ENCODE data around the gene NIPA2.

Gene NIPA2

DNA sequence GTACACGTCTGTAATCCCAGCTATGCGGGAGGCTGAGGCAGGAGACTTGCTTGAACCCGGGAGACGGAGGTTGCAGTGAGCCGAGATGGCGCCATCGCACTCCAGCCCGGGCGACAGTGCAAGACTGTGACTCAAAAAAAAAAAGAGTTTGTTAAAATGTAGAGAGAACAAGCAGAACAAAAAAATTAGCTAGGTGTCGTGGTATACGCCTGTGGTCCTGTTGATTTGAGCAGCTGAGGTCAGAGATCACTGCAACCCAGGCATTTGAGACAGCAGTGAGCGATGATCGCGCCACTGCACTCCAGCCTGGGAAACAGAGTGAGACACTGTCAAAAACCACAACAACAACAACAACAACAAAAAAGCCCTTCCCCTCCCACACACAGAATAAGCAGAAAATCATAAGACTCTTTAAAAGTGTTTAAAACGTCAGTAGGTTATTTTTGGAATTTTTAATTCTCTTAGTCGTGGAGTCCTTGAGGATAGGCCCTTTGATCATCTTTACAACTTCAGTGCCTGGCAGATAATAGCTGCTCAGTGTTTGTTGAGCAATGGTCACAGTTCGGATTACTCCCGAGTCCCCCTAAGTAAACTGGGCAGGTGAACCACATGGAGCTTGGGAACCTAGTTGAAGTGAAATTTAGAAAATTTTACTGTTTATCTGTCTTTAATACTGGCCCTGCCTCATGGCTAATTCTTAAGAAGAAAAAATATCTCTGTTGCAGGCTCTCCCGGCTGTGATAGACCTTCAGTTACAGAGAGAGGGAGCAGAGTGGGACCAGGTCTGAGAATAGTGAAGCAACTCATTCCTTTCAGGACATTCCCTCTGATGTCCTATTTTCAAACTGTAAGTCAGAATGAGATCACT, 6.2 kb downstream of the NIPA2 start:
- DNase-seq = no peak

DNA sequence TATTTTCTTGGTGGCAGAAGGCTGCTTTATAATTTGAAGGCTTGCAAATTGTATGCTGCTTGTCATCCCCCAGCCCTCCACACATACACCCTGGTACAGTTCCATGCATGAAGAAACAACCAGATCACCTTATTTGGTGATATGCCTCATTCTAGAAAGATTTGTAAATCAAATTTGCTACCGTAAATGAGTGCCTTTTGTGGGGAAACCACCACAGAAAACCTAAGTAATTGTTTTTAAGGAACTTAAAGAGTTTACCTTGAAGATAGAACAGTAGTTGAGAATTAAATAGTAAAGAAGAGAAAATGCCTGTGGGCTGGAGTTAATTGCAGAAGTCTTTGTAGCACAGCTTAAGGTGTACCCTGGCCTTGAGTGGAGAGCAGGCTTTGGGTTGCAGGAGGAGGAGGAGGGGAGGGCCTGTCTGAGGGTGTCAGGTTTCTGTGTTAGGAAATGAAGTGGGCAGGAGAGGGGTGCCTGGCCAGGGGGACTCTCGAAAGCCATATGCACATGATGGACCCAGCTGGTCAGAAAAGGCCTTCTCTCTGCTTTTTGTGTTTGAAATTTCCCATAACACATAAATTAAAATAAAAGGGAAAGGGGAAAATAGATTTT, 6.9 kb downstream of the NIPA2 start:
- no peak for DNase-seq

DNA sequence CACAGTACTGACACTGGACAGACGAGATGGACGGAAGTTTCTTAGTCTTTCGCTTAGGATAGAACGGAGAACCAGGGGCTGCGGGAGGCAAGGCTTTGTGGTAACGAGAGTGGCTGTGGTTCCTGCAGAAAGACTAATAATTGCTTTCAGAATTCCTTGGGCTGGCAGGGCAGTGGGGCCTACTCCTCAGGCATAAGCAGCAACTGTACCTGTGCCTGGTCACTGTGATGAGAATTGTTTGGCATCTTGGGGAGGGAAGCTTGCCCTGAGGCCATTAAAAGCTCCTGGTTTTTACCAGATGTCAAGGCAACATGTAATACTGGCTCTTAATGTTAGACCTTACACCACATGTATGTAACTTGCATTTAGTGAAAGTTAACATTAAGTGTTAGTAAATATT, 7.6 kb downstream of the NIPA2 start:
- no peak for DNase-seq

DNA sequence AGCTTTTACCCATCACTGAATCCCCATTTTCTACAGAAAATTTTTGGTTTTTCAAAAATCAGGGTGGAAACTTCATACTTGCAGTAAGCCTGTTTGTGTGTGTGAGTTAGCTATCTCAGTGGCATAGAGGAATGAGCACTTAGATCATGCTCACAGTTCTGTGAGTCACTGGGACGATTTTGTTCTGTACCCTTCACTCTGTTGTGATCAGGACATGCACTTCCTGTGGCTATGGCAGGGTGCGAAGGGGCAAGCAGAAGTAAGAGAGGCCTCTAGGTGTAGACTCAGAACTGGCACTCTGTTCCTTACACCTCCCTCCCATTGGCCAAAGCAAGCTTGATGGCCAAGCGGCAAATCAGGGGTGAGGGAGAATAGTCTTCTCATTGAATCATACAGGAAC, 11.6 kb downstream of the NIPA2 start:
- DNase-seq = no peak

DNA sequence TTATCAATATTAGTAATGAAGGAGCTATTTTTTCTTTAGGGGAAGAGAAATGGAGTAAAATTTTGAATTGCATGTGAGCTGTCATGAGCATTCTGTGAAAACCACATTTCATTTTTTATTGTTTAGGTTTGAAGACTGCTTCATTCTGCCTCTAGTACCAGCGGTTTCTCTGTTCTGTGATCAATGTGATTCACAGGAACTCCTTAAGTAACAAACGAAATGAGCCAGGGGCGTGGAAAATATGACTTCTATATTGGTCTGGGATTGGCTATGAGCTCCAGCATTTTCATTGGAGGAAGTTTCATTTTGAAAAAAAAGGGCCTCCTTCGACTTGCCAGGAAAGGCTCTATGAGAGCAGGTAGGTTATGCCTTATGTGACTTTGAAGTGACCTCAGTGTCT, 13.0 kb downstream of the NIPA2 start:
- no peak for DNase-seq

DNA sequence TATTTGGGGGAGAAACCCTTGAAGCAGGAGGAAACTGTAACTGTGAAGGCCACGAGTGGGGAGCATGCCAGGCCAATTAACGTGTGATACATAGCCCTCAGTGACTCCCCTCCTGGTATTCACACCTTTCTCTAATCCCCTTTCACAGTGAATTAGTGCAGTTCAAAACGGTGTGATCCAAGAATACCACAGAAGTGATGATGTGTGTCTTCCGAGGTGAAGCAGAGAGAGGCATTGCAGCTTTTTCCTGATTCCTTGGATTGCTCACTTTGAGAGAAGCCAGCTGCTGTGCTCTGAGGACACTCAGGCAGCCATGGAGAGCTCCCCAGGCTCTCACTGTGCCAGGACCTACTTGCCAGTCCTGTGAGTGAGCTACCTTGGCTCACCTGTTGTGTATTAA, 17.3 kb downstream of the NIPA2 start:
- no peak for DNase-seq

DNA sequence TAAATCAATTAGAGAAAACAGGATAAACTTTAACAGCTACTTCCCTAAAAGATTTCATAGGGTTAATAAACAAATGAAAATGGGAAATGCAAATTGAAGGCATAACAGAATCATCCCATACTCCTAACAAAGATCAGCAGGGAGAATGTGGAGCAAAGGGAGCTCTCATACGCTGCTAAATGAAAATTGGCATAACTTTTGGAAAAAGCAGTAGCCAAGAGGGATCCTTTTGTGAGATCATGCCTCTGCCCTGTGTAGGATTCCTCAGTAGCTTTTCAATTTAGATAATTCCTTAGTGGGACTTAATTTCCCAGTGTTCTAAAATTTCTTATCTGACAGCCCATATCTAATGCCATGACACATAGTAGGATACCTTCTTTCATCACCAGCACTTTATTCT, 18.2 kb downstream of the NIPA2 start:
- DNase-seq = no peak

DNA sequence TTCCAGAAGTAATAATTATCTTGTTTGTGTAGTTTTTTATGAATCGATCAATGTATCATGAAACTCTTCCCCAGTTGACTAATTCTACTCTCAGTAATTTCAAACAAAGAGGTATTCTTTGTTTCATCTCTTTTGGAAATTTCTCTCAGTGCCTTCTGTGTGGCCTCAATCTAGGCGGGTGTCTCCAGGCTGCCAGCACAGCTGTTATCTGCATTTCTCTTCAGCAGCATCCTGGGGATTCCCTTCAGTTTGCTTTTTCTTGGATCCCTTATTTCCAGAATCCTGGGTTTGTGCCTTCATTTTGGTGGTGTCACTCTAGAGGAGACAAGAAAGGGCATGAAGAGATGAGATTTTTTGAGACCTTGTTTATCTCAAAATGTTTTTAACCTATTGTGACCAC, 22.7 kb downstream of the NIPA2 start:
- no peak for DNase-seq

DNA sequence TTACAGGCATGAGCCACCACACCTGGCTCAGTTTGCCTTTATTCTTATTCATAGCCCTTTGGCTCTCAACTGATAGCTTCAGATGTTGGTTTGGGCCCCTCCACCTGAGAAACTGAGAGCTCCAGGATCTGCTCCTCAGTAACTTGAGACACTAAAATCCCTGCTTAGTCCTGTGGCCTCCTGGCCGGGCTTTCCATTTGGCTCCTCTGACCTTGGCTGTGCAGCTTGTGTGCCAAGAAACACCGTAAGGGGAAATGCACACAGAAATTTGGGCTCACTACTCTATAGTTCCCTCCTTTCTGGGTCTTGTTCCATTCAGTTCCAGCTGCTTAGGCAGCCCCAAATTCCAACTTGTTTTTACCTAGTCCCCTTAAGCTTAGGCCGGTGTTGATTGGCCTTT, 24.9 kb downstream of the NIPA2 start:
- DNase-seq = no peak

DNA sequence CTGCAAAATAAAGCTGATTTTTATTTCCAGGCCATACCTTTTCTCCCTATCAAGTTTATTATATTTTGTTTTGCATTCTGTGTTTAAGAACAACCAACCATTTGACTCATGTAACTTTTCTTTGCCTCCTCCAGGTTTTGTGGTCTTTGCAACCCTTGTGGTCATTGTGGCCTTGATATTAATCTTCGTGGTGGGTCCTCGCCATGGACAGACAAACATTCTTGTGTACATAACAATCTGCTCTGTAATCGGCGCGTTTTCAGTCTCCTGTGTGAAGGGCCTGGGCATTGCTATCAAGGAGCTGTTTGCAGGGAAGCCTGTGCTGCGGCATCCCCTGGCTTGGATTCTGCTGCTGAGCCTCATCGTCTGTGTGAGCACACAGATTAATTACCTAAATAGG, 27.6 kb downstream of the NIPA2 start:
- DNase-seq = no peak

DNA sequence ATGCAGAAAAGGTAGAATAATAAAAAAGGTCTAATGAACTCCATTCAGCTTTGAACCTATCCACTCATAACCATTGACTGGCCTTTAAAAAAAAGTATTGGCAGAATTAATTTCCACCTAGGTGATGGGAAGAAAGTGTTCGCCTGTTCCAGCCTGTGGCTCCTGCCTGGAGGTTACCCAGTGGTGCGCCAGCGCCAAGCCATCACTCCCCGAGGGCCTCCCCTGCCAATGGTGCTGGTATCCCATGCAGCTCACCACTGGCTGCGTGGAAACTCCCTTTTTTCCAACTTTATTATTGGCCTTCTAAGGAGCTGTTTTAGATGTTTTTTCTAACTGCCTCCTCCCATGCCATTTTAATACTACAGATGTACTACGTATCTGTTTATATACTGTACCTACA, 29.4 kb downstream of the NIPA2 start:
- no peak for DNase-seq

DNA sequence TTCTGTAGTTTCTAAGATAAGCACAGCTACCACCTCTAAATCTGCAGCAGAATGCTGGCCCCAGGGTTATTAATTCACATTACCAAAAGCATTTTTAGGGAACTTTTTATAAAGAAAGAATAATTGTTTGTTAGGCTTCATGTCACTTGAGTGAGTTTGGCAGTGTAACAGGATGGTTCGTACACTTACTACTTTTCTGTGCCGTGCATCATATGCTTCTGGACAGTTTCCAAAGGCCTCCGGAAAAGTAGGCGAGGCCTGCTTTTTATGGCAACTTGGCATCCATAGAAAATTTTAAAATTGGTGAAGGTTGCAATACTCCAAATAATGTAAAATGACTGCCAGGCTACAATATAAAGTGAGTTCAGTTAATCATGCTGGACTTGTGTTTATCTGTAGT, 30.0 kb downstream of the NIPA2 start:
- no peak for DNase-seq

DNA sequence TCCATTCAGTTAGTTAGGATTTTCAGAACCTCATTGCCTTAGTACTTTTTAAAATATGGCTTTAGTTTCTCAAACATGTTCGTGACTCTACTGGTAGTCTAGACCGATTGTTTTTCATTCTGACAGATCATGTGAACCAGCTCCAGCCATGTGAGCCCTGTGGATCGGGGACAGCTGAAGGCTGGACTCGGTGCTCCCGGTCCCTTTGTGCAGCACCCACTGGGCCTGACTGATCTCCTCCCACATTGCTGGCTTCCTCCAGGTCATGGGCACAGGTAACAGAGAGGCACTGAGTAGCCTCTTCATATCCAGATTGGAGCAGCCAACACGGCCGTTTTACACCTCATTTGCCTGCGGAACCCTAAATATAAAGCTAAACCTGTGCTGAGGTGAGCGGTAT, 30.5 kb downstream of the NIPA2 start:
- DNase-seq = no peak

DNA sequence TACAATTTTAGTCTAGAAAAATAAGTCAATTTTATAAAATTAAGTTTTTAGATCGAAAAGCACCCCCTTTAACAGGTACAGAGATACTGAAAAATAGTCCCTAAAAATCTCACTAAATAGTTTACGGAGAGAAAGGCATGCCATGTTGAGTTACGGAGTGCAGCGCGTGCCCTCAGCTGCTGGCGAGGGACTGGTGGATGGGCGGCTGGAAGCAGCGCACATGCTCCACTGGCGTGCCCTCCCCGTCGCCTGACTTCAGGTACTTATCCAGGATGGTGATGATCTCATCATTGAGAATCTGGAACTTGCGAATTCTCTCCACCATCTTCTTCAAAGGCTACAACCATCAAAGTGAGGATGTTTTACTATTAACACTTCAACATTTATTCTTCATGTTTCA, 31.4 kb downstream of the NIPA2 start:
- DNase-seq = no peak

DNA sequence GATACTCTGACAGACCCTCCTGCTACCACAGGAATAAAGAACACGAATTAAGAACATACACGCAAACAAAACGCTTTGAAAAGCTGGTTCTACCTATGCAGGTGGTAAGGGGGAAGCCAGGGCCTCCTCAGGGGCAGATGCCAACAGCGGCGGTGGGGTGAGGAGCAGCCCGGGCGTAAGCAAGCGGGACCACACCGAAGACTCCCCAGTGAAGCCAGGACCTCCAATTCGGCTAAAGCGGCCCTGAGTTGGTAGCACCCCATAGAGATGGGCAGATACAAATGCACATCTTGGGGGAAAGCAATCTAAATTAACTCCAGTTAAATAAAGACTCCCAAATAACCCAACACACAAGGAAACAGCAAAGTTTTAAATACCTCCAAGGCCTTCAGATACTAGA, 32.4 kb downstream of the NIPA2 start:
- DNase-seq = no peak

DNA sequence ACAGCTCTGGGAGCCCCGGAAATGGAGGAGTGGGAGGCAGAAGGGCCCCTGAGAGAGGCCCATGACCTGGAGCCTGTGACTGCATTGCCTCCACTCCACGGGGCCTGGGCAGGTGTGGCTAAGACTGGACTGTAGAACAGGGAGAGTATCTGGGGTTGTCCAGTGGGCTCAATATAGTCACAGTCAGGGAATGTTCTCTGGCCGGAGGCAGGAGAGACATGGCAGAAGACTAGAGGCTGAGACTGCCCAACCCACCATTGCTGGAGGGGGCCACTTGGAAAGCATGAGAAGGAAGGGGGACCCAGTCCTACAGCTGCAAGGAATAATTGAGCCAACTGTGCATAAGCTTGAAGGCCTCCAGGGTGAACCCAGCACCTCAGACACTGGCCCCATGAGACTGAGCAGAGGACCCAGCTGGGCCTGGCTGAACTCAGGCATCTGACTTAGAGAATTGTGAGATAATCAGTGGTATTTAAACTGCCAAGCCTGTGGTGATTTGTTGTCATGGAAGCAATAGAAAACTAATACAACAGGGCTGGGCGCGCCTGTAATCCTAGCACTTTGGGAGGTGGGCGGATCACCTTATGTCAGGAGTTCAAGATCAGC, 33.1 kb downstream of the NIPA2 start:
- DNase-seq = no peak

DNA sequence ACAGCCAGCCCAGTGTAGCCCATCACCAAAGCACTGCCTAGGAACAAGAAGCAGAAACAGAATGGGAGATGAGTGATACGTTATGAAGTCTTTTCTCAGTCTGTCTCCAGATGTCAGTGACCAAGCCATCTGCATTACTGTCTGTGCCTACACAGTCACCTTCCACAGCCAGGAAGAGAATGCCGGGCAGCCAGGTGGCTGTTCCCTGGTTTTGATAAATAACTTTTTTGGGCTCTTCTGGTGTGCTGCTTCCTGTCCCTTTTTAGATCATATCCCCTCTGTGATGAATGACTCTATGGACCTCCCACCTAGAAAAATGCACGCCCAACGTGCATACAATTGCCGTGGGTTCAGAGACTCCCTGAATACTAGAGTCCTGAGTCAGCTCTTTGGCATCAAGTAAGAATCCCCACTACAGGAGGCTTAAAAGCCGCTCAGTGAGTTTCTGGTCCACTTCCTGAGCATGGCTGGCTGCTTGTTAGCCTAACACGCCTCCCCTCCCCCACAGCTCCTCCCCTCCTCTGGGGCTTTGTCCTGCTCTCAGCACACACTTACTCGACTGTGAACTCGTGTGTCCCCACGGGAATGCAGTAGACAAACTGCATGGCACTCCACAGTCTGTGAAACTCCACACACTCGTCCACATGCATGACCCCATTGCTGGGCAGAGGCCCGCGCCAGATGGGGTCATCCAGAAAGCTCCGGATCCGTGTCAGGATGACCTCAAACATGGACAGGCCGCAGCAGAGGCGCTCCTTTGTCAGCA, 34.7 kb downstream of the NIPA2 start:
- DNase-seq = no peak

DNA sequence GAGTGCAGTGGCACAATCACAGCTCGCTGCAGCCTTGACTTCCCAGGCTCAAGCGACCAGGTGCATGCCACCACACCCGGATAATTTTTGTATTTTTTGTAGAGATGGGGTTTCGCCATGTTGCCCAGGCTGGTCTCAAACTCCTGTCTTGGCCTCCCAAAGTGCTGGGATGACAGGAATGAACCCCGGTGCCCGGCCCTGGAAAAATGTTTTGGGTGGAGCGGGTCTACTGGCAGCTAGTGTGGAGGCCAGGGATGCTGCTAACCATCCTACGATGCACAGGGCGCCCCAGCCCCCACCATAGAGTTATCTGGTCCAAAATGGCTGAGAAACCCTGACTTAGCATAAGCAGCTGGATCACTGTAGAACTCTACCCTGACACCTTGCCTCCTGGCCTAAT, 35.4 kb downstream of the NIPA2 start:
- no peak for DNase-seq

DNA sequence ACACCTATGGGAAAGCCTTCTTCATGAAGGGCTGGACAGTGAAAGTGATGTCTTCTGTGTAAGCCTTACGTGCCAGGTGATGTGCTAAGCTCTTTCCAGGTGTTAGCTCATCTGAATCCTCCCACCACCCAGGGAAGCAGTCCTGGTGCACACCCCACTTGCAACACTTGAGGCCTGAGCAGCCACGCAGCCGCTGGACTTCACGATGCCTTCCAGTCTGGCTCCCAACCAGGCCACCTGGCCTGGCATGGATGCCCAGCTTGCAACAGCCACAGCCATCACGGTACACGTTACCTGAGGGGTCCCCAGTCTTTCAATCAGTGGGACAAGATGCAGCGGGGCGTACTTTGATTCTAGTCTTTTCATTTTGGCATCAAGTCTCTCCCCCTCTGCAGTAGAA, 35.8 kb downstream of the NIPA2 start:
- DNase-seq = no peak

DNA sequence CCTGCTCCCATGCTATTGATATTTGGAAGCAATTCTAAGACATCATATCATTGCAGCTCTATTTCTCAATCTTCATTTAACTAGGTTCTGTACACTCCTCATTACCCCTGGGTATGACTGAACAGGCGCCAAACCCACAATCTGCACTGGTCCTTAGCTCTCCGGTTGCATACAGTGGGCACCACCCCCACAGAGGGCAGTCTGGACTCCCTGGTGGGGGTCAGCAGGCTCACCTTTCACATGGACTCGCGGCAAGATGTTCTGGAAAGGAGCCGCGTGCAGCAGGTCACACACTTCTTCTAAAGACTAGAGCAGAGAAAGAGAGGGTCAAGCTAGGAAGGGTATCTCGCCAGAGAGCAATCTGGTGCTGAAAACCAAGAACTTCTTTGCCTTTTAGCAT, 36.5 kb downstream of the NIPA2 start:
- no peak for DNase-seq

DNA sequence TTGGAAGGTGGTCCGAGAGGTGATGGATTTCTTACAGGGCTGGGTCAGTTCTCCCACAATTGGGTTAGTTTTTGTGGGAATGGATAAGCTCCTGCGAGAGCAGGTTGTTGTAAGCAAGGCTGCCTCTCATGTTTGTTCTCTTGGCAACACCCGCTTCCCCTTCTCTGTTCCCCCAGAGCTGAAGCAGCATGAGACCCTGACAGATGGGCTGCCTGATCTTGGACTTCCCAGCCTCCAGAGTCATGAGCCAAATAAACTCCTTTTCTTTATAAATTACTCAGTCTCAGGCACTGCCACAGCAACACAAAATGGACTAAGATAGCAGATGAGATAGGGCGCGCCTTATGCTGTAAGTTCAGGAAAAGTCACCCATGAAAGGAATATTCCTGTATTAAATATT, 38.7 kb downstream of the NIPA2 start:
- DNase-seq = no peak

DNA sequence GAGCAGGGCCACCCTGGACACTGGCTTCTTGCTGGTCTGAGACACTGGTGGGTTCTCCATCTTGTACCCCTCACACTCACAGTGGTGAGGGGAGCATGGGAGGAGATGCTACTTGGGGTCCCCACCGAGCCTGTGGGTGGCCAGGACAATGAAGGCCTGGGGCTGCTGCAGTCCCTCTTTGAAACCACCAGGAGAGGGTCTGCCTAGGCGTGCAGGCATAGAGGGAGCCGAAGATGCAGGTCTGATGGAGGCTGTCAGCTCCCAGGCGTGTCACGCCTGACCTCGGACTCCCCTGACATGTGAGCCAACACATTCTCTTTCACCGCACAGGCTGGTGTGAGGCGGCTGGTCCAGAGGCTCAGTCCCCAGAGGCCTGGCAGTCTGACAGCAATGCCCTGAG, 39.1 kb downstream of the NIPA2 start:
- no peak for DNase-seq

DNA sequence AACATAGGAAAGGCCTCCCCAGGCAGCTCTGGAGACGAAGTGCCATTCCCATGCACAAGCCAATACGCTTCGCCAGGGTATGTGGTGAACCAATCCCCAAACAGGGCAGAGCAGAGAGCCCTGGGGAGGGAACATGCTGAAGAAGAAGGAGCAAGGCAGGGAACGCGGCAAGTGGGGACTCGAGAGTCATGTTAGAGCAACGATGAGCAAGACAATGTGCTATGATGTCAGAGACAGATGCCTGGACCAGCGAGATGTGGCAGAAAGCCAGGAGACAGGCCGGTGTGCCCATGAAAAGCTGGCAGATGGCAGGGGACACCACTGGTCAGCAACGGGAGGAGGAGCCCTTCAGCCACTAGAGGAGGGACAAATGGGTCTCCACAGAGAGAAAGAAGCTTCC, 39.6 kb downstream of the NIPA2 start:
- no peak for DNase-seq
